ENCODE data around the gene TFIP11.

The TFIP11 gene

GRCh38 chr22:26448334-26448733 is 63.9 kb downstream of the TFIP11 start:
- DNase-seq (ENCODE audit: low read depth in 2 of 2): no peak

GRCh38 chr22:26447584-26448329 is 64.5 kb downstream of the TFIP11 start:
- DNase-seq (ENCODE audit: low read depth in 2 of 2): no peak

GRCh38 chr22:26446808-26447515 is 65.3 kb downstream of the TFIP11 start:
- no peak for DNase-seq (ENCODE audit: low read depth in 2 of 2)

GRCh38 chr22:26445577-26446275 is 66.5 kb downstream of the TFIP11 start:
- no peak for DNase-seq (ENCODE audit: low read depth in 2 of 2)

- DNase-seq (ENCODE audit: low read depth in 2 of 2): no peak
Measured at GRCh38 chr22:26444777-26445176, 67.5 kb downstream of the TFIP11 start.

GRCh38 chr22:26443901-26444690 is 68.2 kb downstream of the TFIP11 start:
- DNase-seq (ENCODE audit: low read depth in 2 of 2): no peak

- no peak for DNase-seq (ENCODE audit: low read depth in 2 of 2)
Measured at GRCh38 chr22:26442086-26442756, 70.1 kb downstream of the TFIP11 start.
